HCT116 (cell line): ENCODE results near the gene RAI14. TPM values are rescaled to one million over a fixed set of nuclear protein-coding genes. Genes with fewer than 3 reads are reported as not detected.
"Not testable (repeated sequence)": the region's sequence is repeated elsewhere in the genome, so short reads cannot be mapped to it uniquely, and the experiment has no call there.

ENCODE experiments used
- ATAC-seq: fragments of 200-7000 bp; cut with Tn5 transposase; 2 replicates; pipeline ENCODE4 v1.9.1; 2020; ENCODE audit warnings: mild to moderate bottlenecking, moderate library complexity
- BruUV-seq: library from RNA; stranded (reverse); fragments of 400-500 nt; replicated peaks from 2 replicates; lab custom pipeline; 2021; lab: Mats Ljungman, UMichigan
- CTCF ChIA-PET: fragments of 300-600 bp; sonication (Branson Sonifier 250); formaldehyde crosslinking; loops from one replicate; lab custom pipeline; 2021; ENCODE audit warnings: antibody characterized with exemption; lab: Charles Lee
- POLR2A ChIA-PET: fragments of 300-600, 350-600 bp; sonication (Branson Sonifier 250); formaldehyde crosslinking; loops from one replicate; lab custom pipeline; 2021; ENCODE audit warnings: antibody characterized with exemption; lab: Charles Lee
- RAD21 ChIA-PET, 2 experiments: fragments of 300-600 bp; sonication (Branson Sonifier 250); formaldehyde crosslinking; loops; one replicate each; lab custom pipeline; 2023; ENCODE audit warnings: low total read pairs in 2 of 2; ENCODE audit not compliant: uncharacterized antibody in 2 of 2, unreplicated experiment in 2 of 2, low non-redundant PET in 1 of 2; lab: Charles Lee
- DNase-seq: peaks from one replicate; pipeline ENCODE4 v3.0.0-alpha.2; 2010; ENCODE audit warnings: low read depth, low spot score
- H2AFZ ChIP-seq: fragments of 200-600 bp; shearing (Covaris generic), sonication (generic); 2 replicates; pipeline ENCODE4 v1.6.1; 2017; ENCODE audit warnings: low read depth, mixed run types, mixed read lengths, antibody characterized with exemption, low read length; ENCODE audit not compliant: poor library complexity, severe bottlenecking
- H3K27ac ChIP-seq: 2 replicates; pipeline ENCODE4 v1.5.1; 2012; ENCODE audit warnings: low read depth, low read length
- H3K27me3 ChIP-seq: fragments of 200-600 bp; sonication (generic); 2 replicates; pipeline ENCODE4 v1.6.1; 2016; ENCODE audit warnings: mixed run types, low read length, mixed read lengths; ENCODE audit not compliant: insufficient read depth
- H3K36me3 ChIP-seq, 2 experiments: fragments of 200-500 bp in 1 of 2; fragments of 200-600 bp in 1 of 2; sonication (Bioruptor generic) in 1 of 2; sonication (generic) in 1 of 2; 2 replicates each; pipeline versions ENCODE4 v1.5.1 to v1.6.1; 2014 to 2016; ENCODE audit warnings: low read length in 2 of 2, inconsistent platforms in 1 of 2, mixed read lengths in 1 of 2, mixed run types in 1 of 2; ENCODE audit not compliant: insufficient read depth in 2 of 2, control insufficient read depth in 1 of 2
- H3K4me1 ChIP-seq, 2 experiments: fragments of 200-600 bp in 1 of 2; sonication (generic) in 1 of 2; 2 replicates each; pipeline versions ENCODE4 v1.5.1 to v1.6.1; 2012 to 2017; ENCODE audit warnings: low read length in 2 of 2, inconsistent platforms in 1 of 2, mild to moderate bottlenecking in 1 of 2, mixed read lengths in 1 of 2, mixed run types in 1 of 2, moderate library complexity in 1 of 2; ENCODE audit not compliant: insufficient read depth in 2 of 2, control insufficient read depth in 1 of 2
- H3K4me2 ChIP-seq: fragments of 200-600 bp; sonication (generic); 2 replicates; pipeline ENCODE4 v1.6.1; 2017; ENCODE audit warnings: mixed run types, low read length, mixed read lengths
- H3K4me3 ChIP-seq, 2 experiments: fragments of 200-600 bp in 1 of 2; sonication (generic) in 1 of 2; replicated peaks in 1 of 2; 2 replicates each; pipeline ENCODE4 v1.5.1; 2011 to 2016; ENCODE audit warnings: low read length in 2 of 2, control low read depth in 1 of 2, low read depth in 1 of 2, mild to moderate bottlenecking in 1 of 2, mixed read lengths in 1 of 2, mixed run types in 1 of 2
- H3K79me2 ChIP-seq: fragments of 200-600 bp; sonication (generic); 2 replicates; pipeline ENCODE4 v1.6.1; 2017; ENCODE audit warnings: mild to moderate bottlenecking, mixed run types, low read length, moderate library complexity, mixed read lengths; ENCODE audit not compliant: insufficient read depth
- H3K9ac ChIP-seq: fragments of 200-600 bp; sonication (generic); 2 replicates; pipeline ENCODE4 v1.6.1; 2016; ENCODE audit warnings: low read length, mixed read lengths
- H3K9me2 ChIP-seq: fragments of 200-600 bp; sonication (generic), shearing (Covaris generic); 2 replicates; pipeline ENCODE4 v1.6.1; 2017; ENCODE audit warnings: mixed run types, mild to moderate bottlenecking, moderate library complexity; ENCODE audit not compliant: insufficient read depth
- H3K9me3 ChIP-seq, 2 experiments: fragments of 200-500 bp in 1 of 2; fragments of 200-600 bp in 1 of 2; sonication (Bioruptor generic) in 1 of 2; sonication (generic) in 1 of 2; 2 replicates each; pipeline ENCODE4 v1.6.1; 2014 to 2017; ENCODE audit warnings: low read length in 2 of 2, mixed read lengths in 2 of 2, inconsistent platforms in 1 of 2, low read depth in 1 of 2, mild to moderate bottlenecking in 1 of 2, mixed run types in 1 of 2, moderate library complexity in 1 of 2; ENCODE audit not compliant: control insufficient read depth in 1 of 2, insufficient read depth in 1 of 2
- H4K20me1 ChIP-seq: fragments of 200-600 bp; sonication (generic), shearing (Covaris generic); 2 replicates; pipeline ENCODE4 v1.6.1; 2017; ENCODE audit warnings: mixed run types, mild to moderate bottlenecking, moderate library complexity; ENCODE audit not compliant: insufficient read depth
- CBX3 ChIP-seq: IDR thresholded peaks from 2 replicates; pipeline ENCODE4 v1.6.1; 2012; ENCODE audit warnings: low read depth
- CEBPB ChIP-seq: IDR thresholded peaks from 2 replicates; pipeline ENCODE4 v1.6.1; 2012; ENCODE audit warnings: low read depth
- CTCF ChIP-seq, 3 experiments: fragments of 200-600 bp in 1 of 3; sonication (generic) in 1 of 3; IDR thresholded peaks in 2 of 3; conservative IDR thresholded peaks in 1 of 3; 2 replicates each; pipeline ENCODE4 v1.5.1; 2012 to 2017; ENCODE audit warnings: low read depth in 2 of 3, low read length in 2 of 3, antibody characterized with exemption in 1 of 3, borderline replicate concordance in 1 of 3, control low read depth in 1 of 3, mild to moderate bottlenecking in 1 of 3, mixed read lengths in 1 of 3, mixed run types in 1 of 3, moderate library complexity in 1 of 3; ENCODE audit not compliant: insufficient read depth in 1 of 3
- EGR1 ChIP-seq: IDR thresholded peaks from 2 replicates; pipeline ENCODE4 v1.6.1; 2012; ENCODE audit warnings: low read depth
- ELF1 ChIP-seq: IDR thresholded peaks from 2 replicates; pipeline ENCODE4 v1.6.1; 2012; ENCODE audit warnings: low read depth, borderline replicate concordance
- EZH2 ChIP-seq: fragments of 200-600 bp; sonication (generic); IDR thresholded peaks from 2 replicates; pipeline ENCODE4 v1.6.1; 2017; ENCODE audit warnings: antibody characterized with exemption, mixed run types
- FOSL1 ChIP-seq: IDR thresholded peaks from 2 replicates; pipeline ENCODE4 v1.6.1; 2012; ENCODE audit warnings: low read depth
- JUND ChIP-seq: IDR thresholded peaks from 2 replicates; pipeline ENCODE4 v1.6.1; 2012
- MAX ChIP-seq: IDR thresholded peaks from 2 replicates; pipeline ENCODE4 v1.6.1; 2012
- POLR2A ChIP-seq: IDR thresholded peaks from 2 replicates; pipeline ENCODE4 v1.7.0; 2011; ENCODE audit warnings: borderline replicate concordance; ENCODE audit not compliant: insufficient read depth, insufficient read length; ENCODE audit errors: extremely low read depth
- POLR2AphosphoS5 ChIP-seq: IDR thresholded peaks from 2 replicates; pipeline ENCODE4 v1.6.1; 2011; ENCODE audit warnings: mild to moderate bottlenecking, low read depth, low read length, moderate library complexity
- RAD21 ChIP-seq: IDR thresholded peaks from 2 replicates; pipeline ENCODE4 v1.6.1; 2012; ENCODE audit warnings: low read depth, mild to moderate bottlenecking
- SP1 ChIP-seq: IDR thresholded peaks from 2 replicates; pipeline ENCODE4 v1.6.1; 2012; ENCODE audit warnings: low read depth
- SRF ChIP-seq: IDR thresholded peaks from 2 replicates; pipeline ENCODE4 v1.6.1; 2012; ENCODE audit warnings: low read depth
- TCF7L2 ChIP-seq: IDR thresholded peaks from 2 replicates; pipeline ENCODE4 v1.7.0; 2011; ENCODE audit warnings: borderline replicate concordance, inconsistent platforms; ENCODE audit not compliant: insufficient read depth, insufficient read length; ENCODE audit errors: extremely low read depth
- YY1 ChIP-seq: IDR thresholded peaks from 2 replicates; pipeline ENCODE4 v1.6.1; 2011; ENCODE audit warnings: low read length, low read depth, moderate library complexity, mild to moderate bottlenecking; ENCODE audit not compliant: insufficient replicate concordance; ENCODE audit errors: extremely low read depth
- ZBTB33 ChIP-seq: IDR thresholded peaks from 2 replicates; pipeline ENCODE4 v1.6.1; 2011; ENCODE audit warnings: mild to moderate bottlenecking, low read length, moderate library complexity; ENCODE audit not compliant: insufficient replicate concordance; ENCODE audit errors: extremely low read depth
- ZFX ChIP-seq: fragments of 450-650 bp; IDR thresholded peaks from 2 replicates; pipeline ENCODE4 v1.6.1; 2017
- intact Hi-C: fragments of 100-400 bp; cut with micrococcal nuclease; formaldehyde crosslinking; loops from 2 replicates; pipeline ENCODE4 v1.10.0; 2022
- total RNA-seq: library from RNA; stranded (reverse); gene quantifications from one replicate; pipeline ENCODE4 v1.2.1, GENCODE V29; 2021; ENCODE audit not compliant: unreplicated experiment

Gene RAI14
- total RNA-seq, 1 experiment from 2014 or later = 47.9 TPM

GRCh38 chr5:34783892-34784291, 127.8 kb downstream of the RAI14 start:
- intact Hi-C loops, POLR2A ChIA-PET, H3K9me2 ChIP-seq, H3K4me1 ChIP-seq, CTCF ChIA-PET, BruUV-seq, DNase-seq, H3K4me2 ChIP-seq, H3K27ac ChIP-seq, H3K9me3 ChIP-seq, H3K36me3 ChIP-seq, H2AFZ ChIP-seq, H3K27me3 ChIP-seq, H3K79me2 ChIP-seq, H4K20me1 ChIP-seq, H3K9ac ChIP-seq, ATAC-seq, H3K4me3 ChIP-seq, RAD21 ChIA-PET: not testable (repeated sequence)

GRCh38 chr5:34787035-34787434, 130.9 kb downstream of the RAI14 start:
- H4K20me1 ChIP-seq = no peaks in the 10 kb centered on the region
- H3K9me3 ChIP-seq = no peaks in the 10 kb centered on the region
- no peaks in the 10 kb centered on the region for H3K4me1 ChIP-seq
- ATAC-seq = no peak
- no TSS peak for BruUV-seq
- ChIA-PET POLR2A (no interaction called here), RAD21 (no interaction called here), CTCF (no interaction called here)
- H3K79me2 ChIP-seq = no peaks in the 10 kb centered on the region
- no peak overlapping the region for H2AFZ ChIP-seq
- no peaks in the 10 kb centered on the region for H3K27me3 ChIP-seq
- H3K9me2 ChIP-seq = no peaks in the 10 kb centered on the region
- intact Hi-C loops = no loop called here
- no peak overlapping the region for H3K4me2 ChIP-seq
- H3K4me3 ChIP-seq = no peak overlapping the region
- H3K36me3 ChIP-seq = no peaks in the 10 kb centered on the region
- H3K27ac ChIP-seq = no peak overlapping the region
- H3K9ac ChIP-seq = no peak overlapping the region
- DNase-seq = no peak
- TF ChIP-seq CTCF (IDR thresholded peaks at IDR 0.05 in 2 of 3, conservative IDR thresholded peaks at IDR 0.05 in 1 of 3; ENCODE audit: borderline replicate concordance in 1 of 3, insufficient read depth in 1 of 3, low read depth in 2 of 3, low read length in 2 of 3) = no peak
- TF ChIP-seq JUND = no peak
- TF ChIP-seq ZBTB33 = no peak
- TF ChIP-seq POLR2A = no peak
- TF ChIP-seq TCF7L2 = no peak
- TF ChIP-seq CEBPB = no peak
- no peak for TF ChIP-seq MAX
- TF ChIP-seq ELF1 = no peak
- TF ChIP-seq EZH2 = no peak
- TF ChIP-seq YY1 = no peak
- no peak for TF ChIP-seq POLR2AphosphoS5
- no peak for TF ChIP-seq SP1
- no peak for TF ChIP-seq FOSL1
- TF ChIP-seq RAD21 = no peak
- no peak for TF ChIP-seq CBX3
- no peak for TF ChIP-seq ZFX
- TF ChIP-seq SRF = no peak
- no peak for TF ChIP-seq EGR1
